Heart left ventricle (tissue), 13 donors: ENCODE measurements around the gene HIPK4.

Experiments used
- CTCF ChIP-seq, 12 donors: fragments of 200-600 bp; sonication (generic) in 4 of 12; IDR thresholded peaks; one replicate each; pipeline versions ENCODE4 v1.5.0 to v1.8.0; 2018 to 2022; ENCODE audit warnings: antibody characterized with exemption in 12 of 12, mild to moderate bottlenecking in 5 of 12
- POLR2A ChIP-seq, 2 donors: fragments of 450-650 bp; IDR thresholded peaks; one replicate each; pipeline ENCODE4 v1.6.1; 2017; ENCODE audit warnings: antibody characterized with exemption in 2 of 2, mild to moderate bottlenecking in 2 of 2, moderate library complexity in 2 of 2
- donor health status: ischemic (EF 13 %, LVEDD 7.1; RV severe dilation, severe dysfunction).
- donor health status: DM: no; HTN: yes; CAD: no.
- donor health status: DM: no; HTN: no; CAD: no.
- donor health status: ischemic (EF 25% LVEDD 6.9; RV normal size, moderate dysfunction).
- donor health status: ischemic (EF 25% LVEDD 5.7; RV mildly dilated, moderate dysfunction).
- donor health status: ischemic (EF 35%, LVEDD 5.7; RV mildly dilated, moderate dysfunction).
- donor health status: nonischemic (EF 11% LVEDD 7.7; RV severe dilation, severe dysfunction).
- donor health status: DM: yes; HTN: yes; CAD: no.
- donor health status: PGD.
- donor health status: ischemic (EF 29% LVEDD 5.4; RV normal size, mild dysfunction).
- donor health status: nonischemic (EF 23%, LVEDD 6.1; RV moderate dilation, normal function).

GRCh38 chr19:40360020-40360707, 29.8 kb downstream of the HIPK4 start:
- TF ChIP-seq POLR2A (IDR thresholded peaks at IDR 0.05) = no peak
- TF ChIP-seq CTCF (IDR thresholded peaks at IDR 0.05) = no peak
